ENCODE results near the gene CSRP2. TPM values are rescaled to one million over a fixed set of nuclear protein-coding genes. Genes with fewer than 3 reads are reported as not detected.

CSRP2 gene
- total RNA-seq, 1 experiment from 2014 or later = 0.43 TPM

GRCh38 chr12:76891609-76892008 is 12.8 kb upstream of the CSRP2 start:
- no peak for DNase-seq (ENCODE audit: low spot score)

DNA sequence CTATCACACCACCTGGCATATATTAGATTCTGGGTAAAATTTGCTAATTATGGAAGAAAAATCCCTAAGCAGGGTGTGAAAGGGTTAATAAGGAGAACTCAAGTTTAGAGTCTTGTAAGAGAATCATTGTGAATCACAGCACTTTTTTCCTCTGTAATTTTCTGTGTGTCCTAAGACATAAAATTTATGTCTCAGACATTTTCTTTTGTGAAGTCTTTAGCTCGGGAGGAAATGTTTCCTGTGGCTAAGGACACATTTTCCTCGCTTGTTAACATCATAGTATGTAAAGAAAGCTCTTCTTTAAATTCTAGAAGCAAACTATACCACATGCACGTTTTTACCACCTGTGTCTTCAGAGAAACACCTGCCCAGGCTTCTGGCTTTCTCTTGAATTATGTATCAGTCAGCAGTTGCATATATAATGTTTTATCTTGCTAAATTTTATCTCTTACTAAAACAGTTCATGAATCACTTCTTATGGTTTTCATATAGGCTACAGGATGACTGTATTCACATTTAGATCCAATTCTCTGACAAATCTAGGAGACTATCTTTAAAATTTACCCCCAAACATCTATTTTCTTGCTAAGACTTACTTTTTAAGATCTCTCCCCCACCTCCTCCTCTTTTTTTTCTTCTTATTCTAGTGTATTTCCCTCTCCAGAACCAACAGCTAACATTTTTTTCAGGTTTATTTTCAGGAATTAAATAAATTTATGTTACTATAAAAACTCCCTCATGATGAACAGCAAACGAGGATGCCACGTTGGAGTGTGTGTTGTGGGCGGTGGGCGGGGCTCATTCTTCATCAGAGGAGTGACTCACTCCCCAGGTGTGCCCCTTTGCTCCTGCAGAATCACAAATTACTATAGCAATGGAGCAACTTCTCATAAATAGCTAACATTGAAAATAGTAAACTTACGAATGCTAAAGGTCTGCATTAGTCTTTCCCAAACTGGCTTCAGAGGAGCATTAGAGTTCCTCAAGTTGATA is 11.6 kb upstream of the CSRP2 start:
- peak; percentile 6 for DNase-seq (ENCODE audit: low spot score)

DNA sequence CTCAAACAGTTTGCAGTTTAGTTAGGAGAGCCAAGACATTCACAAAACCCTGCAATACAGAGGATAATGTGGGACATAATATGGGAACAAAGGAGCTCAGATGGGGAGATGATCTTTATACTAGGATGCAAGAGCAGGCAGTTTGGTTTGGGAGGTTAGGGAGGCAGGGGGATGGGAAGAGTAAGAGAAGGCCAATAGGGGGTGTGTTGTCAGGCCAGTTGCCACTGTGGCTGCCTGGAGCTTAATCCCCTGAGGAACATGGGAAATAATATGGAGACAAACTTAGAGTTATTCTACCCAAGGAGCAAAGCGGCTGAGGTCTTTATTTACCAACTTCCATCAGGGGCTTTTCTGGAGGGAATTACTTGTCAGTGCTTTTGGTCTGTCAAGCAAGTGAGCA is 10.0 kb upstream of the CSRP2 start:
- no peak for DNase-seq (ENCODE audit: low spot score)

DNA sequence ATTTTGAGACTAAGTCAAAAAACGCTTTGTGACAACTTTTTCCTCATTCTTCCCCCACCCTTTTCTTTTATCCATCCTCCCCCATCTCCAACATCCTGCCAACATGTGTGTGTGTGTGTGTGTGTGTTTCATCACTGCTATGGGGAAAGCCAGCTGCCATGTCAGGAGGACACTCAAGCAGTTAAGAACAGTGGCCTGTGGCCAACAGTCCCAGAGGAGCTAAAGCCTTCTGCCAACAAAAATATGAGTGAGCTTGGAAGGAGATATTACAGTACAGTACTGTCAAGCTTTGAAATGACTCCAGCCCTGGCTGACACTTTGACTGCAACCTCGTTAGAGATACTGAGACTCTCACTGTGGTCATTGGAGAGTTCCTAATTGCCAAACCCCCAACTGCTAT is 5.0 kb upstream of the CSRP2 start:
- DNase-seq (ENCODE audit: low spot score) = no peak

DNA sequence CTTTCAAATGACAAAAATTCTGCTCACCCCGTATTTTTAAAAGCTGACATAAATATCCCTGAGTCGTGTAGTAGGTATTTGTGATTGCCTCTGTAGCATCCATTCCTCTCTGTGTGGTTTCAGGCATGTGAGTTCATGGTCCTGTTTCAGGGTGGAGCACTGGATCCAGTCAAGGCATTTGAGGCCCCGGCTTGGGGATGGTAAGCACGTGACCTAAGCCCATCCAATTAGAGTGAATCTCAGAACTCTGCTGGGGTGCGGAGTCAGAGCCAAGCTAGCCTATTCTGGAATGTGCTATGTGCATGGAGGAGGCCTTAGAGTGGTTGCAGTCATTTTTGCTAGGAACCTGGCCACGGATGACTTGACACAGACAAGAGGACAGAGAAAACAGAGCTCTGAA is 4.3 kb upstream of the CSRP2 start:
- DNase-seq (ENCODE audit: low spot score) = no peak

DNA sequence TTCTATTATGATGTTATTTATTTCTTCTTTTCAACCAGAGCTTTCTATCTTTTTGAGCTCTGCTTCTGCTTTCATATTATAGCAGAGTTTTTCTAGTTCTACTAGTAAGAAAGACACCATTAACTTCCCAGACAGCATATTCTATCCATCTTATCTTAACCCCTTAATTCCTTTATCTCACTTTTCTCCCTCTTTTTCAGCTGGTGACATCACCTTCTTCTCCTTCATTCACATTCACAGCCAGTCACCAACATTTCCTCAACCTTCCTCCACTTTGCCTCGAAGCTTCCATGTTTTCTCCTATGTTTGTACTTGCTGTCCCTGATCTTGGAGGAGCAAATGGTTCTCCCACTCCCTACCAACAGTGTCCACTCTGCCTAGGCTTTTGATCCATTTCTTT is 3.5 kb upstream of the CSRP2 start:
- no peak for DNase-seq (ENCODE audit: low spot score)

GRCh38 chr12:76881142-76881541 is 2.3 kb upstream of the CSRP2 start:
- no peak for DNase-seq (ENCODE audit: low spot score)

DNA sequence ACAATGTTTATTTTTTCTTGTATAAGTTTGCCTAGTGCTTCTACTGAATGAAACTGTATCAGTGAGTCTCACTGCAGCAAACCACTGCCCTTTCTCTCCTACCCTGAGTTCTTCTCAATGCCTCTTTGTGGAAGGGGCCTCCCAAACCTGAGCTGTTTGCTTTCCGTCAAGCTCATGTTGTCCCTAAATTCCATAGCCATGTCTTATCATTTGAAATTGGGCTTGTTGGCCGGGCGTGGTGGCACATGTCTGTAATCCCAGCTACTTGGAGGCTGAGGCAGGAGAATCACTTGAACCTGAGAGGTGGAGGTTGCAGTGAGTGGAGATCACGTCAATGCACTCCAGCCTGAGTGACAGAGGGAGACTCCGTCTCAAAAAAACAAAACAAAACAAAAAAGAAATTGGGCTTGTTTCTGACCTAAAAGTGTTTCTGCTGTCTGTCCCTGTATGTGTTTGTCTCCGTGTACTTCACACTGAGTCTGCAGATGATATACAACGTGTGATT is 1.8 kb upstream of the CSRP2 start:
- no peak for DNase-seq (ENCODE audit: low spot score)

DNA sequence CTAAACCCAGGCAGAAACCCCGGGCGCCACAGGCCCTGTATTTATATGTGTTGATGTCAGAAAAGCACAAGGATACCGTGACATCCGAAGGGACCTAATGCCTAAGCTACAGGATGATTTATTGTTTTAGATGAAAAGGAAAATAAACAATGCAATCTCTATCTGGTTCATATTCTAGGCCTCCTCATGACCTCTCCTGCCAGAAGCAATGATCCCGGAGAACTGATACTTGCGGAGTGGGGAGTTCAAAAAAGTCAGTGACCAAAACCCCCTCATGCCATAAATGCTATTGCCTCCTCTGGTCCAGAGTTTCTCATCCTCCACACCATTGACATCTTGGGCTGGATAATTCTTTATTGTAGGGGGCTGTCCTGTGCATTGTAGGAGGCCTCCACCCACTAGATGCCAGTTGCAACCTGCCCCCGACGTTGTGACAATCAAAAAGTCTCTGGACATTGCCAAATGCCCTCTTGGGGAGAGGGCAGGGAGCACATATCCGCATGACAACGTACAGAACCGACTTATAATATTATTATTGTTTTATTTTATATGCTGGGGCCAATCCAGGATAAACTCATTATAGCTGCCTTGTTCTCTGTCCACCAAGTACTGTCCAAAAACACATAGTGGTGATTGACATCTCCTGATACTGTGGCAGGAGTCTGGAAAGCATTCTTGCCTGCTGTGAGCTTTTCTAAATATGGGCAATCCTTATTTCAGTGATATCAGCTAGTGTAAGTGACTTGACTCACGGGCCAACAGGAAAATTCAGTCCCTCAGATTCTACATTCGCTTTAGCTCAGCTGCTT is 1.1 kb upstream of the CSRP2 start:
- no peak for DNase-seq (ENCODE audit: low spot score)

DNA sequence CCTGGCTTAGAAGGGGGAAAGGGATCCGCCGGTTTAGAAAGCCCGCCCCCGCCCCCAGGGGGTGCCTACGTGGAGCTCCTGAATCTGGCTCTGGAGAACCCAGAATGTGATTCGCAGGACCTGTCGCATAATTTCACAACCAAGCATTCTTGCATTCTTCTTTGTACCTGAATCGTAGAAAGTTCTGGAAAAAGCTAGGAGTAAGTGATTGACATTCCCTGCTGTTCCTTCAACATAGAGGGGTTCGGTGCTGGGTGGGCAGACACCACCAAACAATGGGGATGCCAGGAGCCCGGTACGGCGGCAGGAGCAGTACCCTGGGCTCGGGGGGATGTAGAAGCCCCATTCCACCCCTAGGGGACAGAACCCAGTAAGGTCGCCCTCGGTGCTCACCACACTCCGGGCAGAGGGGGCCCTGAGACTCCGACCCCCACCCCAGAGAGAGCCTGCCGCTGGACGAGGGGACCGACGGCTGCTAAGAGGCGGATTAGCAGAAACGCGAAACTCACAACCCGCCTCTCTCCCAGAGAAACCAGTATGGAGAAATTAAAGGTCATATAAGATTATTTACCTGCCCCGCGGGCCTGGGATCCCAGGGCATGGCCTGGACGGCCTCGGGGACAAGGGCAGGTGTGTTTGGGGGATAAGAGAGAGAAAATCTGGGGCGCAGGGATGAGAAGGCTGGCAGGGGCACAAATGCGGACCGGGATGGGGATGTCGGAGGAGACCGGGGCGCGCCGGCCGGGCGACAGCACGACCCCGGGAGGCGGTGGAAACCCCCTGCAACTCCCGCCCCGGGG is 520 bp downstream of the CSRP2 start:
- DNase-seq (ENCODE audit: low spot score) = peak; percentile 13

- no peak for DNase-seq (ENCODE audit: low spot score)
These were observed 2.1 kb downstream of the CSRP2 start for GRCh38 chr12:76876696-76877229.

- no peak for DNase-seq (ENCODE audit: low spot score)
These were observed 4.2 kb downstream of the CSRP2 start for GRCh38 chr12:76874491-76875190.

DNA sequence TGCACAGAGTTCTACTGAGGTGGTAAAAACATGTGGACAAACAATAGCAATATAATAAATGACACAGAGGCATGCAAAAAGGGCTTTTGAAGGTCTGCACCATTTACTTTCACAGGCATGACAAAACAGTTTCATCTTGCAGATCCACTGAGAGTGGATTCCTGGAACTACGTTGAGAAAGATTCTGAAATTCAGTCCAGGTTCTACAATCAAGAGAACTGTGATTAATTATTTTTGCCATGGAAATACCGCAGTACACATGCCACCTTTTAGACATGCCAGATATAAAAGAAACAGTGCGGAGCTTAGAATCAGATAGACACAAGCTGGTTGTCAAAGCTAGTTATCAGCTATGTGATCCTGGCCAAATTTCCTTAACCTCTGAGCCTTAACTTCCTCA is 4.8 kb downstream of the CSRP2 start:
- no peak for DNase-seq (ENCODE audit: low spot score)

DNA sequence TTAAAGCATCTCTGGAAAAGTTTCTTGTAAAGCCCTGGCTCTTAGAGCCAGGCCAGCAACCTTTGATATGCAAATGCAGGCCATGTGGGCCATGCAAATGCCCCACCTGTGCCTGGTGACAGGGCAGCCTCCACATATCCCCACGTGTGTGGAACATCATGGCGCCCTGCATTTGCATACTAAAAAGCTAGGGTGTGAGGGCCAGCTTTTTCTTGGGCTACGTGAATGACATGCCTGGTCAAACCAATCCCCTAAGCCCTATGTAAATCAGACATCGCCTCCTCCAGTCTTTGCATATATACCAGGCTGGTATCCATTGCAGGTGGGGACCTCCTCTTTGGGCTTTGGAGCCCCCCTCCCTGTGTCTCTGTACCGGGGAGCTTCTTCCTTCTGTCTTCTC is 6.4 kb downstream of the CSRP2 start:
- no peak for DNase-seq (ENCODE audit: low spot score)

DNA sequence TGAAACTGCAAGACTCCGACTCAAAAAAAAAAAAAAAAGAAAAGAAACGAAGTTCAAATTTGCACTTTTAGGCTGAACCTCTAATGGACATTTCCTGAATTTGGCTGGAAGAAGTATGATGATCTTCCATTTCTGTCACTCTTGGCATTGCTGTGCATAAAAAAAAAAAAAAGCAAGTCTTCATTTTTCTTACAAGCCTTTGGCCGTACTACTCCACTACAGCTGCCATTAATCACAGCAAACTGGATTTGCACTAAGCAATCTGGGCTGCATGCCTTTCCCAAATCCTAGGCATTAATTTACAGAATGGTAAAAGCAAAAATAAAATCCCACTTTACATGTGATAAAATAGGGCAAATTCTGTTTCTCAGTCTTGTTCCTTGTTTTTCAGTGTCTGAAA is 7.1 kb downstream of the CSRP2 start:
- DNase-seq (ENCODE audit: low spot score) = no peak

DNA sequence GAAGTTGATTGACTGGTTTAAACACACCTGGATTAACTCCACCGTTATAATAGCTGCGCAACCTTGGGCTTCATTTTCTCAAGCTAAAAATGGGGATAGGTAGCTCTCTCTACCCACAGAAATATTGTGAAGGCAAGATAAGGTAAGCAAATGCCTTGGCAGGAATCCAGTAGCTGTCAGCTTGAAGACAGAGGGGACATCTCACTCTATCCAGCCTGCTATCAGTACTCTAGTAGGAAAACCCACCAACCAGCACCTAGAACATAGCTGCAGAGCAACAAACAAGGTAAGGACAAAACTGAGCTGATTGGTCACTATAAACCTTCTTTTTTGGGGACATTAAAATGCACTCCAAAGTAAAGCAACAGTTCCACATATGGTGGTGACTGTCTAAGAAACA is 7.7 kb downstream of the CSRP2 start:
- no peak for DNase-seq (ENCODE audit: low spot score)

DNA sequence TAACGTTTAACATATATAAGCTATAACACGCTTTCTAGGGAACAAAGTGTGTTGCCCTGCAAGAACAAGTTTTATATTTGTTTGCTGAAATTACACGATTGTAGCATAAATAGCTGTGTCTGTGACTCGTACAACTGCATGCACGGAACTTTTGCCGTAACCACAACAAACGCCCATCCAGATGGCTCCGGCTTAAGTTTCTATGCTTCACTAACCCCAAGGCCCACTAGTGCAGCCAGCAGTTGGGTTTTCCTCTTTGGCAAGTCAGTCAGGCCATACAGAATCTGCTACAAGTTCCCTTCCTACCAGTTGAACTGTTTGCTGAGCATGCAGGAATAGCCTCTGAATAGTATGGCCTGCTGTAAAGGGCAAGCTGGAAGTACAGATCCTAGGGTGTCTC is 12.1 kb downstream of the CSRP2 start:
- no peak for DNase-seq (ENCODE audit: low spot score)

DNA sequence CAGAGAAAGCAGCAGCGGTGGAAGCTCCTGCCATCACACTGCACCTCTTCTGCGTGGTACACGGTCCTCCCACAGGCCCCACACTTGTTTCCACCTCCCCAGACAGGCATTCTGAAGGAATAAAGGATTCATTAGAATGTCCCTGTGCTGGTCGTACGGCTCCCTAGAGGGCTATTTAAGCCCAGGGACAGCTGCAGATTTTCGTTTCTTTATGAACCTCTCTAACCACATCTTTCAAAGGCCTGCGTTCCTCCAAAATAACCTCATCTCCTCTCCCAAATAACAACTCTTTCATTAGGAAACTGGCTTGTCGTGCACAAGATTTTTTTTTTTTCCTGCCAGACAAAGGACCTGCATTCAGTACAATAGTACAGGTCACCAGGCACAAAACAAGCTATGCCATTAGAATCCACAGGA is 12.7 kb downstream of the CSRP2 start:
- no peak for DNase-seq (ENCODE audit: low spot score)

DNA sequence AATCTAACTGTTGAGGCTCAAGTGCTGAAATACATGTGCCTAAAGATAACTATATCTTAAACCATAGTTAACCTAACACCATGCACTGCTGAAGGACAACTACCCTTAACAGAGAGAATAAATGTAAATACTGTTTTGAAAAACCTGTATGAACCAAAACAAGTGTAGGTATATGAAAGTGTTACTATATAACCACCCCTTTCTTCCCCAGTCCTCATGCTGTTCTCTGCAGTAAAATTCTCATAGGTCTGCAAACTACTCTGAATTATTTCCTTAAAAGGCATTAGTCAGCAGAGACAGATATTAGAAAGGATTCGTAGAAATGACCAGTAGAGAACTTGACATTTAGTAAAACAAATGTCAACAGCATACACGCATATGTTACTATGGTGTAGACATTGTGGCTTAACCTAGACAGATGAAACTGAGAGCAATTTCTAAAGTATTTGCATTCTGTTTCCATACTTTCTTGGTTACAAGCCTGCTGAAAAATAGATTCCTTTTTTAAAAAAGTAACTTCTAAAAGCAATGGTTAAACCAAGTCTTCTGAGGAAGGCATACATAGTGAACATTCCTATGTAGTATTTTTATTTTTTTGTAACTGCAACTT is 13.9 kb downstream of the CSRP2 start:
- no peak for DNase-seq (ENCODE audit: low spot score)

GRCh38 chr12:76863837-76864236 is 15.0 kb downstream of the CSRP2 start:
- no peak for DNase-seq (ENCODE audit: low spot score)
